ENCODE measurements around the gene SIRT3. TPM values are rescaled to one million over a fixed set of nuclear protein-coding genes. Genes with fewer than 3 reads are reported as not detected.

SIRT3 gene
- total RNA-seq, 4 donors from 2014 or later: 7.9 to 20.1 (median 14.0) TPM

- intact Hi-C loops (cut with DNase I): no loop called here
- peaks cover 5 to 56% (median 46%) of the 10 kb centered on the region in 4 donors for H3K27me3 ChIP-seq
- no peak for DNase-seq (ENCODE audit: extremely low spot score)
Measured at GRCh38 chr11:278001-278951, 42.1 kb upstream of the SIRT3 start, which contains the start of gene NLRP6. Gene NLRP6, plus strand, starts transcription at chr11:278407. Its CDS starts 163 bp downstream, at chr11:278570.

GRCh38 chr11:276219-276618 is 40.1 kb upstream of the SIRT3 start:
- Histone ChIP-seq H3K9me3 (no peaks in the 10 kb centered on the region), H3K36me3 (no peaks in the 10 kb centered on the region), H3K27me3 (peaks cover 5 to 51% (median 30%) of the 10 kb centered on the region in 4 donors), H3K4me1 (peaks cover 20 to 28% (median 26%) of the 10 kb centered on the region in 4 donors), H3K4me3 (no peak overlapping the region), H3K27ac (replicated peaks in 1 of 4) (no peak overlapping the region)
- no peak for TF ChIP-seq EP300 (IDR thresholded peaks at IDR 0.05)
- TF ChIP-seq CTCF (IDR thresholded peaks at IDR 0.05): no peak
- no peak for TF ChIP-seq POLR2A (IDR thresholded peaks at IDR 0.05; ENCODE audit: low read depth)
- no peak for DNase-seq (ENCODE audit: extremely low spot score)
- intact Hi-C loops (cut with DNase I): no loop called here

More at GRCh38 chr11:278001-278951, 42.1 kb upstream of the SIRT3 start, which contains the start of gene NLRP6:
- Histone ChIP-seq H3K27ac (replicated peaks in 1 of 4) (no peak within 1 kb of the TSS), H3K36me3 (no peaks in the 10 kb centered on the region), H3K9me3 (no peaks in the 10 kb centered on the region), H3K4me3 (peak within 1 kb of the TSS in 3 of 4 donors; percentile 33 to 48 (median 38)), H3K4me1 (peaks cover 20 to 35% (median 32%) of the 10 kb centered on the region in 4 donors)
- no peak for TF ChIP-seq CTCF (IDR thresholded peaks at IDR 0.05)
- no peak for TF ChIP-seq POLR2A (IDR thresholded peaks at IDR 0.05; ENCODE audit: low read depth)
- TF ChIP-seq POLR2AphosphoS5 (IDR thresholded peaks at IDR 0.05): no peak
- no peak for TF ChIP-seq EP300 (IDR thresholded peaks at IDR 0.05)
- 79% methylated on average over 17 of the region's 21 CpGs for WGBS

- no peak for DNase-seq (ENCODE audit: extremely low spot score)
- Histone ChIP-seq H3K27me3 (peaks cover 0 to 34% (median 0%) of the 10 kb centered on the region in 4 donors), H3K36me3 (no peaks in the 10 kb centered on the region), H3K9me3 (no peaks in the 10 kb centered on the region), H3K27ac (replicated peaks in 1 of 4) (no peak overlapping the region), H3K4me1 (peaks cover 0 to 9% (median 4%) of the 10 kb centered on the region in 4 donors), H3K4me3 (no peak overlapping the region)
- WGBS: 83% methylated on average over 6 of the region's 6 CpGs
- intact Hi-C loops (cut with DNase I): no loop called here
- no peak for TF ChIP-seq POLR2AphosphoS5 (IDR thresholded peaks at IDR 0.05)
- TF ChIP-seq CTCF (IDR thresholded peaks at IDR 0.05): no peak
- TF ChIP-seq EP300 (IDR thresholded peaks at IDR 0.05): no peak
- TF ChIP-seq POLR2A (IDR thresholded peaks at IDR 0.05; ENCODE audit: low read depth): no peak
Measured at GRCh38 chr11:272931-273198, 36.7 kb upstream of the SIRT3 start.

GRCh38 chr11:272195-272930 is 36.2 kb upstream of the SIRT3 start:
- intact Hi-C loops (cut with DNase I): no loop called here
- WGBS: 85% methylated on average over 15 of the region's 22 CpGs
- Histone ChIP-seq H3K27ac (replicated peaks in 1 of 4) (no peak overlapping the region), H3K36me3 (no peaks in the 10 kb centered on the region), H3K9me3 (no peaks in the 10 kb centered on the region), H3K27me3 (peaks cover 0 to 33% (median 0%) of the 10 kb centered on the region in 4 donors), H3K4me1 (peaks cover 0 to 10% (median 8%) of the 10 kb centered on the region in 4 donors), H3K4me3 (no peak overlapping the region)
- no peak for TF ChIP-seq CTCF (IDR thresholded peaks at IDR 0.05)
- TF ChIP-seq EP300 (IDR thresholded peaks at IDR 0.05): no peak
- no peak for TF ChIP-seq POLR2AphosphoS5 (IDR thresholded peaks at IDR 0.05)
- no peak for TF ChIP-seq POLR2A (IDR thresholded peaks at IDR 0.05; ENCODE audit: low read depth)
- no peak for DNase-seq (ENCODE audit: extremely low spot score)
